ENCODE data around the gene FIP1L1. TPM values are rescaled to one million over a fixed set of nuclear protein-coding genes. Genes with fewer than 3 reads are reported as not detected.

FIP1L1 gene
- total RNA-seq, 4 donors from 2014 or later = 31.9 to 44.4 (median 39.6) TPM

- TF ChIP-seq EP300 (IDR thresholded peaks at IDR 0.05) (no peak), POLR2AphosphoS5 (IDR thresholded peaks at IDR 0.05) (no peak), CTCF (IDR thresholded peaks at IDR 0.05) (no peak), POLR2A (IDR thresholded peaks at IDR 0.05; ENCODE audit: low read depth) (no peak)
- no peak for DNase-seq (ENCODE audit: extremely low spot score)
- Histone ChIP-seq H3K27me3 (no peaks in the 10 kb centered on the region), H3K4me1 (no peaks in the 10 kb centered on the region), H3K9me3 (no peaks in the 10 kb centered on the region), H3K4me3 (no peak overlapping the region), H3K27ac (replicated peaks in 1 of 4) (no peak overlapping the region), H3K36me3 (peaks cover 0 to 20% (median 0%) of the 10 kb centered on the region in 4 donors)
- intact Hi-C loops (cut with DNase I) = no loop called here
- WGBS = 91% methylated on average over 4 of the region's 4 CpGs
Measured at GRCh38 chr4:53478671-53479456, 101.4 kb downstream of the FIP1L1 start.

- no peaks in the 10 kb centered on the region for H3K9me3 ChIP-seq
- intact Hi-C loops (cut with DNase I) = loop anchor here (10.0 kb wide), 1 partner anchor 745 kb away; the partner anchor contains the start of gene PDGFRA
- WGBS = 82% methylated on average over 5 of the region's 5 CpGs
- no peaks in the 10 kb centered on the region for H3K4me1 ChIP-seq
- H3K4me3 ChIP-seq = no peak overlapping the region
- no peak for TF ChIP-seq CTCF (IDR thresholded peaks at IDR 0.05)
- TF ChIP-seq POLR2A (IDR thresholded peaks at IDR 0.05; ENCODE audit: low read depth) = no peak
- TF ChIP-seq EP300 (IDR thresholded peaks at IDR 0.05) = no peak
- TF ChIP-seq POLR2AphosphoS5 (IDR thresholded peaks at IDR 0.05) = no peak
- no peak overlapping the region for H3K27ac ChIP-seq (replicated peaks in 1 of 4)
- no peak for DNase-seq (ENCODE audit: extremely low spot score)
- H3K36me3 ChIP-seq = peaks cover 0 to 20% (median 0%) of the 10 kb centered on the region in 4 donors
- no peaks in the 10 kb centered on the region for H3K27me3 ChIP-seq
Measured at GRCh38 chr4:53479736-53480525, 102.5 kb downstream of the FIP1L1 start.

- WGBS = 92% methylated on average over 2 of the region's 2 CpGs
- no peaks in the 10 kb centered on the region for H3K27me3 ChIP-seq
- no peaks in the 10 kb centered on the region for H3K9me3 ChIP-seq
- no peak overlapping the region for H3K27ac ChIP-seq (replicated peaks in 1 of 4)
- TF ChIP-seq CTCF (IDR thresholded peaks at IDR 0.05) (no peak), EP300 (IDR thresholded peaks at IDR 0.05) (no peak)
- peaks cover 0 to 4% (median 0%) of the 10 kb centered on the region in 4 donors for H3K4me1 ChIP-seq
- peaks cover 0 to 14% (median 0%) of the 10 kb centered on the region in 4 donors for H3K36me3 ChIP-seq
- H3K4me3 ChIP-seq = no peak overlapping the region
- no peak for DNase-seq (ENCODE audit: extremely low spot score)
- intact Hi-C loops (cut with DNase I) = loop anchor here (10.0 kb wide), 1 partner anchor 744 kb away; the partner anchor contains the start of gene PDGFRA
Measured at GRCh38 chr4:53480909-53481308, 103.5 kb downstream of the FIP1L1 start.

- WGBS = 77% methylated on average over 7 of the region's 8 CpGs
- H3K27ac ChIP-seq (replicated peaks in 1 of 4) = no peak overlapping the region
- DNase-seq (ENCODE audit: extremely low spot score) = no peak
- intact Hi-C loops (cut with DNase I) = loop anchor here (10.0 kb wide), 1 partner anchor 743 kb away; the partner anchor contains the start of gene PDGFRA
- H3K36me3 ChIP-seq = peaks cover 0 to 10% (median 0%) of the 10 kb centered on the region in 4 donors
- H3K4me3 ChIP-seq = no peak overlapping the region
- TF ChIP-seq CTCF (IDR thresholded peaks at IDR 0.05) = no peak
- no peak for TF ChIP-seq POLR2A (IDR thresholded peaks at IDR 0.05; ENCODE audit: low read depth)
- no peak for TF ChIP-seq POLR2AphosphoS5 (IDR thresholded peaks at IDR 0.05)
- TF ChIP-seq EP300 (IDR thresholded peaks at IDR 0.05) = no peak
- no peaks in the 10 kb centered on the region for H3K27me3 ChIP-seq
- no peaks in the 10 kb centered on the region for H3K9me3 ChIP-seq
- peaks cover 0 to 5% (median 0%) of the 10 kb centered on the region in 4 donors for H3K4me1 ChIP-seq
Measured at GRCh38 chr4:53481586-53481985, 104.1 kb downstream of the FIP1L1 start.

Measured in esophagus muscularis mucosa (tissue), 4 donors.